Peyer's patch (tissue), 4 donors: ENCODE measurements around the gene HSBP1L1.

ENCODE experiments used
- POLR2A ChIP-seq, 2 donors: fragments of 450-650 bp; IDR thresholded peaks; one replicate each; pipeline ENCODE4 v1.5.1; 2017; ENCODE audit warnings: antibody characterized with exemption in 2 of 2, mild to moderate bottlenecking in 2 of 2, moderate library complexity in 2 of 2
- TF ChIP-seq, protein P1 (sequence below), 6 experiments: fragments of 450-650 bp in 4 of 6; fragments of 200-600 bp in 2 of 6; sonication (generic) in 1 of 6; IDR thresholded peaks; one replicate each; pipeline ENCODE4 v1.5.1; 2017 to 2019; ENCODE audit warnings: antibody characterized with exemption in 6 of 6, mild to moderate bottlenecking in 3 of 6, moderate library complexity in 1 of 6

DNA sequence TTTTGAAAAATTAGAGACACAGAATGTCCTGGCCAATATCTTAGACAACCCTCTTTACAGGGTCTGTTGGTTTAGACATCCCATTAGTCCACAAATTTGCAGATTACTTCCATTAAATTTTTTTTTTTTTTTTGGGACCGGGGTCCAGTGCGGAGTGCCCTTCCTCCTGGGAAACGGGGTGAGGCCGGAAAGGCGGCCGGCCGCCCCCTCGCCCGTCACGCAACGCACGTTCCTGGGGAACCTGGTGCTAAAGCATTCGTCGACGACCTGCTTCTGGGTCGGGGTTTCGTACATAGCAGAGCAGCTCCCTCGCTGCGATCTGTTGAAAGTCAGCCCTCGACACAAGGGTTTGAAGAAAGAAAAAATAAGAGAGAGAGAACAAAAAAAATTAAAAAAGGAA is 48.3 kb downstream of the HSBP1L1 start:
- TF ChIP-seq, protein P1, sequence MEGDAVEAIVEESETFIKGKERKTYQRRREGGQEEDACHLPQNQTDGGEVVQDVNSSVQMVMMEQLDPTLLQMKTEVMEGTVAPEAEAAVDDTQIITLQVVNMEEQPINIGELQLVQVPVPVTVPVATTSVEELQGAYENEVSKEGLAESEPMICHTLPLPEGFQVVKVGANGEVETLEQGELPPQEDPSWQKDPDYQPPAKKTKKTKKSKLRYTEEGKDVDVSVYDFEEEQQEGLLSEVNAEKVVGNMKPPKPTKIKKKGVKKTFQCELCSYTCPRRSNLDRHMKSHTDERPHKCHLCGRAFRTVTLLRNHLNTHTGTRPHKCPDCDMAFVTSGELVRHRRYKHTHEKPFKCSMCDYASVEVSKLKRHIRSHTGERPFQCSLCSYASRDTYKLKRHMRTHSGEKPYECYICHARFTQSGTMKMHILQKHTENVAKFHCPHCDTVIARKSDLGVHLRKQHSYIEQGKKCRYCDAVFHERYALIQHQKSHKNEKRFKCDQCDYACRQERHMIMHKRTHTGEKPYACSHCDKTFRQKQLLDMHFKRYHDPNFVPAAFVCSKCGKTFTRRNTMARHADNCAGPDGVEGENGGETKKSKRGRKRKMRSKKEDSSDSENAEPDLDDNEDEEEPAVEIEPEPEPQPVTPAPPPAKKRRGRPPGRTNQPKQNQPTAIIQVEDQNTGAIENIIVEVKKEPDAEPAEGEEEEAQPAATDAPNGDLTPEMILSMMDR (IDR thresholded peaks at IDR 0.05): no peak
- TF ChIP-seq POLR2A (IDR thresholded peaks at IDR 0.05): no peak
